Peyer's patch (tissue), 4 donors: ENCODE results near the gene ROBO1.

ENCODE experiments used
- POLR2A ChIP-seq, 2 donors: fragments of 450-650 bp; IDR thresholded peaks; one replicate each; pipeline ENCODE4 v1.5.1; 2017; ENCODE audit warnings: antibody characterized with exemption in 2 of 2, mild to moderate bottlenecking in 2 of 2, moderate library complexity in 2 of 2
- TF ChIP-seq, protein P1 (sequence below), 6 experiments: fragments of 450-650 bp in 4 of 6; fragments of 200-600 bp in 2 of 6; sonication (generic) in 1 of 6; IDR thresholded peaks; one replicate each; pipeline ENCODE4 v1.5.1; 2017 to 2019; ENCODE audit warnings: antibody characterized with exemption in 6 of 6, mild to moderate bottlenecking in 3 of 6, moderate library complexity in 1 of 6

- TF ChIP-seq POLR2A (IDR thresholded peaks at IDR 0.05) = no peak
- TF ChIP-seq, protein P1, sequence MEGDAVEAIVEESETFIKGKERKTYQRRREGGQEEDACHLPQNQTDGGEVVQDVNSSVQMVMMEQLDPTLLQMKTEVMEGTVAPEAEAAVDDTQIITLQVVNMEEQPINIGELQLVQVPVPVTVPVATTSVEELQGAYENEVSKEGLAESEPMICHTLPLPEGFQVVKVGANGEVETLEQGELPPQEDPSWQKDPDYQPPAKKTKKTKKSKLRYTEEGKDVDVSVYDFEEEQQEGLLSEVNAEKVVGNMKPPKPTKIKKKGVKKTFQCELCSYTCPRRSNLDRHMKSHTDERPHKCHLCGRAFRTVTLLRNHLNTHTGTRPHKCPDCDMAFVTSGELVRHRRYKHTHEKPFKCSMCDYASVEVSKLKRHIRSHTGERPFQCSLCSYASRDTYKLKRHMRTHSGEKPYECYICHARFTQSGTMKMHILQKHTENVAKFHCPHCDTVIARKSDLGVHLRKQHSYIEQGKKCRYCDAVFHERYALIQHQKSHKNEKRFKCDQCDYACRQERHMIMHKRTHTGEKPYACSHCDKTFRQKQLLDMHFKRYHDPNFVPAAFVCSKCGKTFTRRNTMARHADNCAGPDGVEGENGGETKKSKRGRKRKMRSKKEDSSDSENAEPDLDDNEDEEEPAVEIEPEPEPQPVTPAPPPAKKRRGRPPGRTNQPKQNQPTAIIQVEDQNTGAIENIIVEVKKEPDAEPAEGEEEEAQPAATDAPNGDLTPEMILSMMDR (IDR thresholded peaks at IDR 0.05) = no peak
Measured at GRCh38 chr3:79337798-79338197, 430.0 kb downstream of the ROBO1 start.
